ENCODE results near the gene CHST6.
"Not testable (repeated sequence)": the region's sequence is repeated elsewhere in the genome, so short reads cannot be mapped to it uniquely, and the experiment has no call there.

CHST6 gene

GRCh38 chr16:75476817-75477216, 18.4 kb downstream of the CHST6 start:
- no peak for DNase-seq (ENCODE audit: low read depth, low spot score)

DNA sequence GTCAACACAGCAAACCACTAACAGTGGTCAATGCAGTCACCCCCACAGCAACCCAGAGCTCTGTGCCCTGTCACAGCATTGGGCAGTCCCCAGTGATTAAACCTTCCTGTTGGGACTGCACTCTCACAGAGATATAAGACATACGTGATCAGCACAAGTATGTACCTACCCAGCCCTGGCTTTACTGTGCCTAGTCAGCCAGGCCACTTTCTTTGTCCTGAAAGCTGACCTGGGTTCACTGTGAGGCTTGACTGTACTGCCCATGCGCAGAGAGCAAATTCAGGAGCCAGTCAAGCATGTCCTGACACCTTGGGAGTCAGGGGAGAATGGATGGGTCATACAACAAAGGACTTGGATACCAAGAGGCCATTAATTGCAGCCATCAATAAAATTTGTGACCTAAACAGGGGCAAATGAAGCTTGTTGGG, 19.8 kb downstream of the CHST6 start:
- DNase-seq (ENCODE audit: low read depth, low spot score) = no peak

GRCh38 chr16:75472908-75473877, 22.0 kb downstream of the CHST6 start:
- DNase-seq (ENCODE audit: low read depth, low spot score) = no peak

- peak; percentile 58 for DNase-seq (ENCODE audit: low read depth, low spot score)
Observed at GRCh38 chr16:75471723-75472633, 23.3 kb downstream of the CHST6 start.

DNA sequence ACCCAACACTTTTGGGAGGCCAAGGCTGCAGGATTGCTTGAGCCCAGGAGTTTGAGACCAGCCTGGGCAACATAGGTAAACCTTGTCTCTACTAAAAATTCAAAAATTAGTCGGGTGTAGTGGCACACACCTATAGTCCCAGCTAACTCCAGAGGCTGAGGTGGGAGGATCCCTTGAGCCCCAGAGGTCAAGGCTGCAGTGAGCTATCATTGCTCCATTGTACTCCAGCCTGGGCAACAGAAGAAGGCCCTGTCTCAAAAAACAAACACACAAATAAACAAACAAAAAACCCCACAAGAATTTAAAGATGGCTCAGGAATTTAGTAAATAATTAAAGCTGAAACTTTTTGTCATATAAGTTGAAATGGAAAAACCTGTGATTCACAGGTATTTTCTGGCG, 28.5 kb downstream of the CHST6 start:
- no peak for DNase-seq (ENCODE audit: low read depth, low spot score)

- DNase-seq (ENCODE audit: low read depth, low spot score) = peak; percentile 100
Observed at GRCh38 chr16:75464122-75464918, 30.9 kb downstream of the CHST6 start, which contains the start of gene TMEM170A. Gene TMEM170A, minus strand, starts transcription at chr16:75464689. Its CDS starts 89 bp downstream, at chr16:75464600.

- DNase-seq (ENCODE audit: low read depth, low spot score) = peak; percentile 86
Observed at GRCh38 chr16:75463389-75464121, 31.7 kb downstream of the CHST6 start.

DNA sequence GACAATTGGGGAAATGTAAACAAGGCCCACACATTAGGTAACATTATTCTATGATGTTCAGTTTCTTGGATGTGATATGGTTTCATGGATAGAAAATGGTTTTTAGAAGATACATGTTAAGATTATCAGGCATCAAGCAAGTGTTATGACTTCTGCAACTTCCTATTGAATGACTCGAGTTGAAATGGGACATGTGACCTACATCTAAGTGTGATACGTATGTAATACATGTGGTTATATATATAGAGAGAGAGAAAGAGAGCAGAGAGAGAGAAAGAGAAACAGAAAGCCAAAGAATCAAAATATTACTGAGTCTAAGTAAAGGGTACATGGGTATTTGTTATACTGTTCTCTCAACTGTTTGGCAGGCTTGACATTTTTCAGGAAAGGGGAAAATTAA, 32.4 kb downstream of the CHST6 start:
- no peak for DNase-seq (ENCODE audit: low read depth, low spot score)

DNA sequence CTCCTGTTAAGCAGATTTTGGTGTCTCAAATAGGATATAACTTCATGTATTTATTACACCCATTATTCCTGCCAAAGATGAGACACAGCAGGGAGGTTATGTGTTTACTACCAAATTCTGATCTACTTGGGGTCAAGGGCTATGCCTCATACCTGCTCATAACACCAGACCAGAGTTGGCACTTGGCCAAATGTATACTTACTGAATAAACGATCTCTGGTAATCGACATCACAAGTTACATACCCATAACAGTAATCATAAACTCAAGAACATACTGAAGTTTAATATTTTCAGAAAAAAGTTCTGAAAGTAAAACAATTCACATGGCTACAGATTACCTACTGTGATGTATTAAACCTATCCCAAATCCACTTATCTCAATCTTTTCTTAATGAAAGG, 33.7 kb downstream of the CHST6 start:
- no peak for DNase-seq (ENCODE audit: low read depth, low spot score)

GRCh38 chr16:75460446-75460845, 34.8 kb downstream of the CHST6 start:
- no peak for DNase-seq (ENCODE audit: low read depth, low spot score)

GRCh38 chr16:75459691-75460090, 35.5 kb downstream of the CHST6 start:
- DNase-seq (ENCODE audit: low read depth, low spot score) = no peak

GRCh38 chr16:75458439-75458838, 36.8 kb downstream of the CHST6 start:
- DNase-seq (ENCODE audit: low read depth, low spot score) = no peak

GRCh38 chr16:75458029-75458428, 37.2 kb downstream of the CHST6 start:
- no peak for DNase-seq (ENCODE audit: low read depth, low spot score)

- no peak for DNase-seq (ENCODE audit: low read depth, low spot score)
Observed at GRCh38 chr16:75457485-75458021, 37.7 kb downstream of the CHST6 start.

DNA sequence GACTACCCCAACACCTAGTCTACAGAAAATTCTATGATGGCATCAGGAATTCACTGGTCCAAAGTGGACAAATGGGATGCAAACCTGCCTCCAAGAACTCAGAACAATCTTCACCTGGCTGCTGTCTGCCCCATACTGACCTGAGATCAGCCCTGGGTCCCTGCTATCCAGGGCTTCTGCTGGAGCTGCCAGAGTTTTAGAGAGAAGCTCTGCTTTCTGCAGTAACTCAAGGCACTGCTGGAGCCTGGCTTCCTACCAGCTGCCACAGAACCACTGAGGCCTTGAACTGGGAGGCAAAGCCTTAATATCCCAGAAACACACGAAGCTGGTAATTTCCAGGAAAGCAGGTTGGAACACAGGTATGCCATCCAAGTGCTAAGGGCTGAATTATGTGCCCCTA, 38.3 kb downstream of the CHST6 start:
- no peak for DNase-seq (ENCODE audit: low read depth, low spot score)

- DNase-seq (ENCODE audit: low read depth, low spot score) = not testable (repeated sequence)
Observed at GRCh38 chr16:75456486-75456885, 38.8 kb downstream of the CHST6 start.

DNA sequence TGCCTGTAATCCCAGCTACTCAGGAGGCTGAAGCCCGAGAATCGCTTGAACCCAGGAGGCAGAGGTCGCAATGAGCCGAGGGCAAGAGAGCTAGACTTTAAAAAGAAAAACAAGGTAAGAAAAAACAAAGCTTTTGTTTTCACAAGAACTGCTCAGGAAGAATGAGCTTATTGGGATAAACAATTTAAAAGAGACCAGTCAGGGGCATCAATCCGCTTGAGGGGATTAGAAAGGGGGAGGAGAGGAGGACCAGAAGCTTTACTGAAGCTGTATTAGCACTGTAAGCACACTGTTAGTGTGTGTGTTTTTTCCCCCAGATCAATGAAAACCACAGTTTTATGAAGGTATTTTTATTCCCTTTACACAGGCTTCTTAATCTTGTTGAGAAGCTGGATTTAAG, 39.6 kb downstream of the CHST6 start:
- DNase-seq (ENCODE audit: low read depth, low spot score) = peak; percentile 16

DNA sequence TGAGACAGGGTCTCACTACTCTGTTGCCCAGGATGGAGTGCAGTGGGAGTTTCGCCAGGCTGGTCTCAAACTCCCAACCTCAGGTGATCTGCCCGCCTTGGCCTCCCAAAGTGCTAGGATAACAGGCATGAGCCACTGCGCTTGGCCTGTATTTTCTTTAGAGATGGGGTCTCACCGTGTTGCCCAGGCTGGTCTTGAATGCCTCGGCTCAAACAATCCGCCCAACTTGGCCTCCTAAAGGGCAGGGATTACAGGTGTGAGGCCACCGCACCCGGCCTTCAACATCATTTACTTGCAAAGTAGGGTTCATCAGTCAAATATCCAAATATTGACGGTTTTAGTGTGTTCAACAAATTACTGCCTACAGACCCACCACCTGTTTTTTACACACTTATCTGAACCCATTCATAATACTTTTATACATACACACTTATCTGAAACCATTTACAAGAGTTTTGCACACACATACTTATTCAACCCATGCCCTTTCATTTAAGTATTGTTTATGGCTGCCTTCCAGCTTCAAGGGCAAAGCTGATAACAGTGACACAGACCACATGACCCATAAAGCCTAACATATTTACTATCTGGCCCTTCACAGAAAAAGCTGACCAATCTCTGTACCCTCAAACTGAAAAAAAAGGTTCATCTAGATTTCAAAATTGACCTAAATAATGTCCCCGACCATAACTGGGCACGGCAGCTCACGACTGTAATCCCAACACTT, 42.6 kb downstream of the CHST6 start:
- DNase-seq (ENCODE audit: low read depth, low spot score) = no peak

GRCh38 chr16:75446416-75446815, 48.8 kb downstream of the CHST6 start:
- DNase-seq (ENCODE audit: low read depth, low spot score) = no peak

DNA sequence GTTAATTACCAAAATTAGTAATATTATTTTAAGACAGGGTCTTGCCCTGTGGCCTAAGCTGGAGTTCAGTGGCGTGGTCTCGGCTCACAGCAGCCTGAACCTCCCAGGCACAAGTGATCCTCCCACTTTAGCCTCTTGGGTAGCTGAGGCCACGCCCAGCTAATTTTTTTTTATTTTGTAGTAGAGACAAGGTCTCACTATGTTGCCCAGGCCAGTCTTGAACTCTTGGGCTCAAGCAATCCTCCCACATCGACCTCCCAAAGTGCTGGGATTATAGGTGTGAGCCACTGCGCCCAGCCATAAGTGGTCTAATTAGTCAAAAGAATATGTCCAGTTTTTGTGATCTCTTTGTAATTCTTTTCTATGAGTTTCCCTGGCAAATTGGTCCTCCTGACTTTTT, 49.9 kb downstream of the CHST6 start:
- DNase-seq (ENCODE audit: low read depth, low spot score) = no peak

Data from ELF-1 (cell line).